T-helper 17 cell (primary cell): ENCODE data around the gene C14orf132. TPM values are rescaled to one million over a fixed set of nuclear protein-coding genes. Genes with fewer than 3 reads are reported as not detected.
A peak's percentile ranks its signal among the peaks of the same experiment; 100 is the strongest.

Source experiments
- ATAC-seq: fragments of 150-1000 bp; cut with Tn5 transposase; 2 replicates; pipeline ENCODE4 v1.10.0; 2021; ENCODE audit warnings: mild to moderate bottlenecking, moderate library complexity
- DNase-seq, 3 donors: peaks; one replicate each; pipeline versions ENCODE4 v3.0.0 to v3.0.0-alpha.2; 2020 to 2021
- H3K9me3 ChIP-seq: one replicate; pipeline ENCODE4 v1.7.0; 2013; ENCODE audit warnings: low read length, mild to moderate bottlenecking; ENCODE audit not compliant: control insufficient read depth, poor library complexity, severe bottlenecking
- H3K27ac Mint-ChIP-seq: one replicate; pipeline ENCODE4 v1.8.0; 2022; ENCODE audit warnings: mild to moderate bottlenecking, moderate library complexity, mixed read lengths
- H3K27me3 Mint-ChIP-seq: one replicate; pipeline ENCODE4 v1.8.0; 2022; ENCODE audit warnings: mixed read lengths
- H3K36me3 Mint-ChIP-seq: one replicate; pipeline ENCODE4 v1.8.0; 2022; ENCODE audit warnings: low read depth, mixed read lengths
- H3K4me1 Mint-ChIP-seq: one replicate; pipeline ENCODE4 v1.8.0; 2022; ENCODE audit warnings: mild to moderate bottlenecking, mixed read lengths
- H3K4me3 Mint-ChIP-seq: one replicate; pipeline ENCODE4 v1.8.0; 2022; ENCODE audit warnings: mild to moderate bottlenecking, moderate library complexity, mixed read lengths
- total RNA-seq, 4 donors: library from RNA in 2 of 4; stranded (reverse) in 2 of 4; gene quantifications; one replicate each; pipeline ENCODE4 v1.2.3 and lab custom pipeline; 2022 to 2026

The C14orf132 gene
- total RNA-seq, 2 donors from 2014 or later, result 1.7 to 2.8 TPM

GRCh38 chr14:96120392-96120791, 81.2 kb downstream of the C14orf132 start:
- DNase-seq (no peak), ATAC-seq (no peak)
- Mint-ChIP-seq H3K27ac (no peak overlapping the region), H3K4me1 (peaks cover 10% of the 10 kb centered on the region), H3K4me3 (no peak overlapping the region), H3K27me3 (no peaks in the 10 kb centered on the region), H3K36me3 (no peaks in the 10 kb centered on the region)
- H3K9me3 ChIP-seq, result no peaks in the 10 kb centered on the region

DNA sequence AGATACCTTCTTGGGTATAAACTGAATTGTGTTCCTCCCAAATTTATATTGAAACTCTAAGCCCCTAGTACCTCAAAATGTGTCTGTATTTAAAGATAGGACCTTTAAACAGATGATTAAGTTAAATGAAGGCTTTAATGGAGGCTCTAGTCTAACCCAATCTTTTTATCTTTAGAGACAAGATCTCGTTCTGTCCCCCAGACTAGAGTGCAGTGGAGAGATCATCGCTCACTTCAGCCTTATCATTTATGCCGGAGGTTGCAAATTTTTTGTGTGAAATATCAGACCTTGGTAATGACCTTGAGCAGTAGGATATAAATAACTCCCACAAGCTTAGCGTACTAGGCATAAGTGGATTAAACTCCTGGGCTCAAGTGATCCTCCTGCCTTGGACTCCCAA, 81.8 kb downstream of the C14orf132 start:
- H3K4me3 Mint-ChIP-seq, result no peak overlapping the region
- no peak for DNase-seq
- peaks cover 13% of the 10 kb centered on the region for H3K4me1 Mint-ChIP-seq

DNA sequence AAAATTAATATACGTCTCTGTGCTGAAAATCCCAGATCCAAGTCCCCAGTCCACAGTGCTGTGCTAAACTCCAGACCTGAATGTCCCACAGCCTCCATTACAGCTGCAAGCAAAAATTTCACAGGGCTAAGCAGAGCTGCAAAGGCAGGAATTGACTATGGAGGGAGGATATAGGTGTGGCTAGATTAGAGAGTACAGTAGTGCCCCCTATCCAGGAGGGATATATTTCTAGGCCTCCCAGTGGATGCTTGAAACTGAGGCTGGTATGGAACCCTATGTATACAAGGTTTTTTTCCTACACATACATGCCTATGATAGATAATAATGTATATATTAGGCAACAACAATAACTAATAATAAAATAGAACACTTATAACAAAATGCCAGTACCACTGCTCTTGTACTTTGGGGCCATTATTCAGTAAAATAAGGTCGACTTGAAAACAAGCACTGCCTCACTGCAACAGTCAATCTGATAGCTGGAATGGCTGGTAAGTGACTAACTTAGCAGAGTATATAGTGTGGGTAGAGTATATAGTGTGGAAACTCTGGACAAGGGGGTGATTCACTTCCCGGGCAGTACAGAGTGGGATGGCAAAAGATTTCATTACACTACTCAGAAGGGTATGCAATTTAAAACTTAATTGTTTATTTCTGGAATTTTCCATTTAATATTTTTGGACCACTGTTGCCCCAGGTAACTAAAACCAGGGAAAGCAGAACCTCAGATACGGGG, 82.7 kb downstream of the C14orf132 start:
- no peak for ATAC-seq
- H3K9me3 ChIP-seq, result no peaks in the 10 kb centered on the region
- no peaks in the 10 kb centered on the region for H3K27me3 Mint-ChIP-seq
- no peaks in the 10 kb centered on the region for H3K36me3 Mint-ChIP-seq
- H3K27ac Mint-ChIP-seq, result peak overlapping the region; percentile 98
- H3K4me1 Mint-ChIP-seq, result peaks cover 21% of the 10 kb centered on the region
- no peak for DNase-seq
- H3K4me3 Mint-ChIP-seq, result no peak overlapping the region

More for the DNA sequence above, 81.8 kb downstream of the C14orf132 start:
- no peaks in the 10 kb centered on the region for H3K9me3 ChIP-seq
- peak overlapping the region; percentile 6 for H3K27ac Mint-ChIP-seq
- ATAC-seq, result no peak
- H3K27me3 Mint-ChIP-seq, result no peaks in the 10 kb centered on the region
- no peaks in the 10 kb centered on the region for H3K36me3 Mint-ChIP-seq

GRCh38 chr14:96122496-96122895, 83.3 kb downstream of the C14orf132 start:
- Mint-ChIP-seq H3K4me1 (peaks cover 20% of the 10 kb centered on the region), H3K36me3 (no peaks in the 10 kb centered on the region), H3K4me3 (no peak overlapping the region), H3K27ac (peak overlapping the region; percentile 98), H3K27me3 (no peaks in the 10 kb centered on the region)
- DNase-seq (no peak), ATAC-seq (no peak)
- no peaks in the 10 kb centered on the region for H3K9me3 ChIP-seq

- peak overlapping the region; percentile 41 for H3K4me3 Mint-ChIP-seq
- no peak for DNase-seq
- H3K27ac Mint-ChIP-seq, result peak overlapping the region; percentile 98
These were observed 86.4 kb downstream of the C14orf132 start for GRCh38 chr14:96125536-96125935.

GRCh38 chr14:96126339-96126782, 87.2 kb downstream of the C14orf132 start:
- no peaks in the 10 kb centered on the region for H3K27me3 Mint-ChIP-seq
- no peaks in the 10 kb centered on the region for H3K36me3 Mint-ChIP-seq
- H3K27ac Mint-ChIP-seq, result peak overlapping the region; percentile 98
- H3K4me3 Mint-ChIP-seq, result peak overlapping the region; percentile 82
- peaks cover 22% of the 10 kb centered on the region for H3K4me1 Mint-ChIP-seq
- no peaks in the 10 kb centered on the region for H3K9me3 ChIP-seq
- ATAC-seq (peak; percentile 90), DNase-seq (peak in 2 of 3 donors; percentile 10 to 35)

More at GRCh38 chr14:96125536-96125935, 86.4 kb downstream of the C14orf132 start:
- H3K36me3 Mint-ChIP-seq, result no peaks in the 10 kb centered on the region
- ATAC-seq, result no peak
- H3K27me3 Mint-ChIP-seq, result no peaks in the 10 kb centered on the region
- H3K9me3 ChIP-seq, result no peaks in the 10 kb centered on the region
- H3K4me1 Mint-ChIP-seq, result peaks cover 22% of the 10 kb centered on the region

DNA sequence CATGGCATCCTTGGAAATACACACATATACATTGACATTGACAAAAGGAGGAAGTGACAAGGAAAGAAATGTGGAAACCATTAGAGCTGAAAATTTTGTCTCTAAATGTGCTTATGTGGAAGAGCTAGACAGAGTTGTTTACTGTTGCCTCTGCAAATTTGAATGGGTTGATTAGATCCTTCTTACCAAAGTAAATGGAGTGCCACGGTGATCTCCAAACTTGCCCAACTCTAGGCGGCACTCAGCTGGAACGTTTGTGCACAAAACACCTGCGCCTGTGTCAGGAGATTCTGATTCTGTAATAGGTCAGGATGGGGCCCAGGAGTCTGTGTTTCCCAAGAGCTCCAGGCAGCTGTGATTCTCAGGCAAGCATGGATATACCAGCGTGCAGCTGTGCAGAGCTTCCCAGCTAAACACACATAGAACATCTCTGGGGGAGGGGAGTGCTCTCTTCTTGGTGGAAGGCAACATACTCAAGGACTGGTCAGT, 87.7 kb downstream of the C14orf132 start:
- Mint-ChIP-seq H3K27me3 (no peaks in the 10 kb centered on the region), H3K27ac (peak overlapping the region; percentile 98), H3K36me3 (no peaks in the 10 kb centered on the region), H3K4me3 (peak overlapping the region; percentile 82), H3K4me1 (peaks cover 22% of the 10 kb centered on the region)
- no peaks in the 10 kb centered on the region for H3K9me3 ChIP-seq
- ATAC-seq (peak; percentile 25), DNase-seq (no peak)

GRCh38 chr14:96129128-96129736, 90.1 kb downstream of the C14orf132 start:
- no peak for DNase-seq
- ATAC-seq, result no peak
- H3K9me3 ChIP-seq, result no peaks in the 10 kb centered on the region
- H3K27ac Mint-ChIP-seq, result peak overlapping the region; percentile 98
- no peaks in the 10 kb centered on the region for H3K27me3 Mint-ChIP-seq
- peaks cover 16% of the 10 kb centered on the region for H3K4me1 Mint-ChIP-seq
- H3K4me3 Mint-ChIP-seq, result no peak overlapping the region
- H3K36me3 Mint-ChIP-seq, result no peaks in the 10 kb centered on the region

DNA sequence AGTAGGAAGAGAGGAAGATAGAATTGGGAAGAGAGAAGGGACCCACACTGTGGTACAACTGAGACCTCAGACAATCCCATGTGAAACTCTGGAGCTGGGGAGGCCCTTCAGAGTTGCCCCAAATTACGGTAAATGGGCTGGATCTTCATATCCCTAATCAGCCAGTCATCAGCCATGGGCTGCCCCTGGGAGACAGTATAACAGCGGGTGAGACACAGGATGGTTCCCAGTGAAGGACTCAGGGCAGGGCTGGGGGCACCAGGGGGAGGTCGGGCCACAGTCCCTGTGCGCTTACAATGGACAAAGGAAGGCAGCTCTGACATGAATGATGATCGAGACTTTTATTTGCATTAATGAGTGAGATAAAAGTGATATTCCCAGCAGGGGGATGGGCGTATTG, 91.2 kb downstream of the C14orf132 start:
- no peaks in the 10 kb centered on the region for H3K9me3 ChIP-seq
- Mint-ChIP-seq H3K27me3 (peaks cover 4% of the 10 kb centered on the region), H3K4me1 (peaks cover 16% of the 10 kb centered on the region), H3K4me3 (no peak overlapping the region), H3K36me3 (no peaks in the 10 kb centered on the region), H3K27ac (no peak overlapping the region)
- no peak for DNase-seq
- ATAC-seq, result no peak

DNA sequence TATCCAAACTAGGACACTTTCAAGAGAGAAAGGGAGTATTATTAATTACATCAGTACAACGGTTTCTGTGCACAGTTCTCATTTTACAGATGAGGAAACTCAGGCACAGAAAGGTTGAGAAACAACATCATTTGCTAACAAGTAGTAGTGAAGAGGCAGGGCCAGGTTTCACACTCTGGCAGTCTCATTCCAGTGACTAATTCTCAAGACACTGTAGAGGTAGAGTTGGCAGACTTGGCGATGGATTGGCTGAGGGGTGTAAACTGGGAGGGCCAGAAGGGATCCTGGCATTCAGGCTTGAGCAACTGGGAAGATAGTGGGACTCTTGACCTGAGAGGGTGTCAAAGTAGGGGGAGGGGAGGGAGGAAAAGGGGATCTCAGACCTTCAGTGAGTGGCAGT, 91.7 kb downstream of the C14orf132 start:
- ATAC-seq (no peak), DNase-seq (no peak)
- peaks cover 13% of the 10 kb centered on the region for H3K4me1 Mint-ChIP-seq
- peaks cover 9% of the 10 kb centered on the region for H3K27me3 Mint-ChIP-seq
- H3K36me3 Mint-ChIP-seq, result no peaks in the 10 kb centered on the region
- no peaks in the 10 kb centered on the region for H3K9me3 ChIP-seq
- H3K27ac Mint-ChIP-seq, result no peak overlapping the region
- no peak overlapping the region for H3K4me3 Mint-ChIP-seq

GRCh38 chr14:96131836-96132235, 92.7 kb downstream of the C14orf132 start:
- DNase-seq, result no peak
- no peaks in the 10 kb centered on the region for H3K9me3 ChIP-seq
- Mint-ChIP-seq H3K4me3 (no peak overlapping the region), H3K27me3 (peaks cover 9% of the 10 kb centered on the region), H3K36me3 (no peaks in the 10 kb centered on the region), H3K27ac (no peak overlapping the region), H3K4me1 (peaks cover 4% of the 10 kb centered on the region)
- no peak for ATAC-seq

DNA sequence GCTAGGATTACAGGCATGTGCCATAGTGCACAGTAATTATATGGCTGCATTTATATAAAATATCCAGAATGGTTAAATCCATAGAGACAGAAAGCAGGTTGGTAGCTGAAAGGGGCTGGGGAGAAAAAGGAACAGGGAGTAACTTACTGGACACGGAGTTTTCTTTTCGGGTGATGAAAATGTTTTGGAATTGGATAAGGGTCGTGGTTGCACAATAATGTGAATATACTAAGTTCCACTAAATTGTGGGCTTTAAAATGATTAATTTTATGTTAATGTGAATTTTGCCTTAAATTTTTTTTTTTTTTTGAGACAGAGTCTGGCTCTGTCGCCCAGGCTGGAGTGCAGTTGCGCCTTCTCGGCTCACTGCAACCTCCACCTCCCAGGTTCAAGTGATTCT, 95.3 kb downstream of the C14orf132 start:
- Mint-ChIP-seq H3K27ac (no peak overlapping the region), H3K36me3 (no peaks in the 10 kb centered on the region), H3K4me1 (no peaks in the 10 kb centered on the region), H3K4me3 (no peak overlapping the region), H3K27me3 (peaks cover 9% of the 10 kb centered on the region)
- no peaks in the 10 kb centered on the region for H3K9me3 ChIP-seq
- DNase-seq (no peak), ATAC-seq (no peak)

DNA sequence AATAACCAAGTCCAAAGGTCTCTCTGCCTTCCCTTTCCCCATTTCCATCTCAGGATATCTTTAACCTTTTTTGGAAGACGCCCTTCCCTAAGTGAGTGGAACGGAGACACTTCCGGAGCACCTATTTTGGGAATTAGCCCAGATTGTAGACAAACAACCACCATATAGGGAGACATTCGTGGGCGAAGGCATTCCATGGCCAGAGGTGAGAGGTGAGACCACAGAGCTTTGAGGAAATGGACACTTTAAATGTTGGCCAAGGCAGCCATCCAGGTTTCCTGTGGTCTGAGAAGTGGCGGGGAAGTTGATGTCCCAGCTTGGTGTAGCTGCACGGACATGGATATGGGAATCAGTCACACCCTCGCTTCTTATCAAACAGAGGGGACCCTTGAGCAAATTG, 96.1 kb downstream of the C14orf132 start:
- no peak overlapping the region for H3K4me3 Mint-ChIP-seq
- DNase-seq (no peak), ATAC-seq (no peak)
- H3K4me1 Mint-ChIP-seq, result no peaks in the 10 kb centered on the region
- H3K27ac Mint-ChIP-seq, result peak overlapping the region; percentile 39
- no peaks in the 10 kb centered on the region for H3K9me3 ChIP-seq
- H3K27me3 Mint-ChIP-seq, result peaks cover 9% of the 10 kb centered on the region
- H3K36me3 Mint-ChIP-seq, result no peaks in the 10 kb centered on the region
